Activated CD8-positive, alpha-beta memory T cell treated with anti-CD3 and anti-CD28 coated beads, Interleukin-2, amount 50 U/mL, for 24 hours (primary cell): ENCODE measurements around the gene CLCN5.

Source experiments
- DNase-seq: peaks from one replicate; pipeline ENCODE4 v3.0.0-alpha.2; 2020; ENCODE audit errors: extremely low read depth

CLCN5 gene

DNA sequence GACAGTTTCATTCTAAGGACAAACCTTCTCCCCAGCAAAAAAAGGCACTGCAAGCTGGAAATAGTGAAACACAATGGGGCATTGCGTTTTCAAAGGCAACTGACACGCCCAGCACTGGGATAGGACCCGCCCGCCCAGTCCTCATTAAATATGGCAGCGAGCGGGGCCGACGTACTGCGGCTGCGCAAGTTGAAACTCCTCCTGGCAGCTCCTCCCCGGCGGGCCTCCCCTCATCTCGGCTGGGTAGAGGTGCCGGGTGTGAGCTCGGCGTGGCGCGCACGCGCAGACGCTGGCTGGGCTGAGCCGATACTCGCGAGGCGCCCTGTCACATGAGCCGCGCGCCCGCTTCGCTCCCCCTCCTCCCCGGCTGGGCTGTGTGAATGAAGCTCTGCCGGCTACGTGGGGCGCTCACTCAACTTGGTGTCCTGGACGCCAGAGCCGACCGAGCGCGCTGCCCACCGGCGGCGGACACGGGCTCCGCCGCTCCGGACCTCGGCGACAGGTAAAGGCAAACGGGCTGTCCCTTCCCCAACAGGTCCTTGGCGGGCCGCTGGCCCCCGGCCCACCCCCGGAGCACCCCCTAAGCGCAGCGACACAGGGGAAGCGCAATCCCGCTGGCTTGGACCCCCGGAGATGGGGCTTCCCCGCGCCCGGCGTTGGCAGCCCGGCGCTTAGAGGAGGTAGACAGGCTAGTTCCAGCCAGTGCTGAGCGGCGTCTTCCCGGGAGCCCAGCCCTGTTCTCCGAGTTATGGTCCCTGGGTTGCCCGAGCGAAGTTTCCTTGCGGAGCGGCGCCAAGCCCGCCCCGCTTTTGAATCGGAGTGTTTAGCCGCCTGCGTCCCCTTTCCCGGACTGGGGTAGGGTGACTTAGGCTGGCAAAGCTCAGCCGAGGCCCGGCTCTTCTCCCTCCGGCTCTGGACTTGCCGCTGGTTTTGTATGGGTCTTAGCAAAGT, at the start of gene CLCN5:
TSS of gene CLCN5 (plus strand) at position 306 of the 951 bp plus-strand sequence. CDS start 2,703 bp downstream, outside the sequence.
- DNase-seq, result peak; percentile 81

DNA sequence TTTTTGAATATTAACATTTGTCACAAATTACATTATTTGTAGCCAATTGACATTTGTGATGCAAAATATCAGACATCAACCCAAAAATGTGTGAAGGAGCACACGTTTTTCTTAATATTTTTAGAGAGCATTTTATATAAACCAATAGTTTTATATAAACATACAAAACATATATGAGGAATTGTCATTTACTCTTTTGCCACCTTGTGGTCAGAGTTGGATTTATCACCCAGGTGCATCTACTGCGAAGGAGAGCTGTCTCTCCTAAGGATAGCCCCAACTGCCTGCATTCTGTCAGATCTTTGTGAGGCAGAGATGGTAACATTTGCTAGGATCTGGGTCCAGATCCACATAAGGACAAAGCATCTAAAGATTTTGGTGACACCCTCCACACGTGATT, 45.6 kb upstream of the CLCN5 start:
- no peak for DNase-seq

DNA sequence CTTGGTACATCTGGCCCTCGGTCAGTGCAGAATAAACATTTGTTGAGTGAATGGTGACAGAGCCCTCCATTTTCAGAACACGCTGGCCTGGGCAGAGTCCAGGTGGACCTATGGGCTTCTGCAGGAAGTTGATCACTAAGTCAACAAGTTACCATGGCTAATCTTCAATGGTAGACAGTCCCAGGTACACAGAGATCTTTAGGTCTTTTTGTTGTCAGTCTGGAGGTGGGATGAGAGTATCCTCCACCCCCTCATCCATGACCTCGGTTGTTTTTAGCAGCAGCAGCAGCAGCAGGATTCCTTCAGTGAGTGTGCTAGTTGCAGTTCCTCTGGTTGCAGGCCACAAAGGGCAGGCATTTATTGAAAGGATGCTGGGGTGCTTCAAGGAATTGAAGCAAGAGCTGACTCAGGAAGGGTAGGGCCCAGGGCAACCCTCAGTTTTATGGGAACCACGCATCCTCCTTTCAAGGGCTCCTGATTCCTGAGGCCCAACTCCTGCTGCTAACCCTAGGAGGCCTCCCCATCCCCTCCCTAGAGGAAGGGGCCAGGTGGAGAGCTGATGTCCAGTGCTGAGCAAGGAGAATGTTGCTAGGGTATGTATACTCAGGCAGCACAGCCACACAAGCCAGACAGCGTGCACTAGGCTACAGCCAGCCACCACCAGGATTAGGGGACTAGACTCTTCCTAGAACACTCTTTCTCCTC, 44.8 kb upstream of the CLCN5 start:
- no peak for DNase-seq

DNA sequence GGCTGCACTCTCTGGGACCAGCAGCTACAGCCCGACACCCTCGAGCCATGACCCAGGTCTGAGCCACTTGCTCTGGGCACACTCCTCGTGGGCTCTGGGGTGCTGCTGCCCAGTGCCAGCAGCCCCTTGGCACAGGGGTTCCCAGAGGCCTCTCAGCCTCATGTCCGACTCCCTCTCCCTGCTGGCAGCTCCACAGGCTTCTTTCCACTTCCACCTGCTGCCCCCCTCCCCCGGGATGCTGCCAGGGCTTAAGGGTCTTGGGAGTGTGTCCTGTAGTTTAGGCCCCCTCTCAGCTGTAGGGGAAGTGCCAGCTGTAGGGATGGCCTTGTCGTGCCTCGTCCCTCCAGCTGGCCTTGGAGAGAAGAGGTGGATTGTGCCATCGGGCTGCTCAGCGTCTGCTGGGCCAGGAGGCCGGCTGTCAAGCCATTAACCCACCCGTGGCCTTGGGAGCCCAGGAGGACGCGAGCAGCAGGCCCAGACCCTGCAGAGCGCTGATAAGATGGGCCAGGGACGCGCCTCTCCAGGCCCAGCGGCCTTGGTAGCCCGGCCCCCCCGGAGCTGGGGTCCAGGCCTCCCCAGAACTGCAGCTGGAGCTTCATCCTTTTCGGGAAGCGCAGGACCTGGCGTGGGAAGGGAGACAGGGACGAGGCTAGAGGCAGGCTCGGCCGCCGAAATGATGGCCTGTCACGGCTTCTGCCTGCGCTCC, 44.1 kb upstream of the CLCN5 start:
- no peak for DNase-seq

DNA sequence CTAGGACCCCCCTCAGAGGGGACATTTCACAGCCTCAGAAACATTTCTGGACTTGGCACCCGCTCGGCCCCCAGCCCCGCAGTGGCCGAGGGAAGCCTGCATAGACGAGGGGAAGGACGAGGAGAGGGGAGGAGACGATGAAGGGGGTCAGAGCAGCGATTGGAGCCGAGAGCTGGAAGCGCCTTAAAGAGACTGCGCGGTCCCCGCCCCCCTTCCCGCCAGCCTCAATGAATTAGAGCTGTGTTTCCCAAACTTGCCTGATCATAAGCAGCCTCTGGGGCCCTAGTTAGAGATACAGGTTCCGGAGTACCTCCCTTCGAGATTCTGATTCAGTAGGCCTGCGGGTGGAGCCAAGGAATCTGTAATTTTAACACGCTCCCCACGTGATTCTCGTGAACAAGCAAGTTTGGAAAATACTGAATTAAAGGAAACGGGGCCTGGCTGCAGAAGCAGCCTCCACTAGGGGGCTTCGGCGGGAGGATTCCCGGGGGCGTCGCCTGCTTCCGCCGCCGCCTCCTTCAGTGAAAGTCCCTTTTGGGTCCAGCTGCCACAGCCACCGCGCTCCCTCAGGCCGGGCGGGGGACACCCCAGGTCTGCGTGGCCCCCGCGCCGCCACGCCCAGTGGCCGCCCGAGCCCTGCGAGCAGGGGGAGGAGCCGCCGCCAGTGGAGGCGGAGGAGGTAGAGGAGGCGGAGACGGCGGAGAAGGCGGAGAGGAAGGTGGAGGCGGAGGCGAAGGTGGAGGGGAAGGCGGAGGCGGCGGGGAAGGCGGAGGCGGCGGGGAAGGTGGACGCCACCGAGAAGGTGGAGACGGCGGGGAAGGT, 43.4 kb upstream of the CLCN5 start, which contains the start of gene USP27X:
TSS of gene USP27X (plus strand) at position 651 of the 822 bp plus-strand sequence. CDS start 824 bp downstream, outside the sequence.
- peak; percentile 23 for DNase-seq

DNA sequence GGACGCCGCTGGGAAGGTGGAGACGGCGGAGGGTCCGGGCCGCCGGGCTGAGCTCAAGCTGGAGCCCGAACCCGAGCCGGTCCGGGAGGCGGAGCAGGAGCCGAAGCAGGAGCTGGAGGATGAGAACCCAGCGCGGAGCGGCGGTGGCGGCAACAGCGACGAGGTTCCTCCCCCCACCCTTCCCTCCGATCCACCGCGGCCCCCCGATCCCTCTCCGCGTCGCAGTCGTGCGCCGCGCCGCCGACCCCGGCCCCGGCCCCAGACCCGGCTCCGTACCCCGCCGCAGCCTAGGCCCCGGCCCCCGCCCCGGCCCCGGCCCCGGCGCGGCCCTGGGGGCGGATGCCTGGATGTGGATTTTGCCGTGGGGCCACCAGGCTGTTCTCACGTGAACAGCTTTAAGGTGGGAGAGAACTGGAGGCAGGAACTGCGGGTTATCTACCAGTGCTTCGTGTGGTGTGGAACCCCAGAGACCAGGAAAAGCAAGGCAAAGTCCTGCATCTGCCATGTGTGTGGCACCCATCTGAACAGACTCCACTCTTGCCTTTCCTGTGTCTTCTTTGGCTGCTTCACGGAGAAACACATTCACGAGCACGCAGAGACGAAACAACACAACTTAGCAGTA, 42.6 kb upstream of the CLCN5 start:
- no peak for DNase-seq

DNA sequence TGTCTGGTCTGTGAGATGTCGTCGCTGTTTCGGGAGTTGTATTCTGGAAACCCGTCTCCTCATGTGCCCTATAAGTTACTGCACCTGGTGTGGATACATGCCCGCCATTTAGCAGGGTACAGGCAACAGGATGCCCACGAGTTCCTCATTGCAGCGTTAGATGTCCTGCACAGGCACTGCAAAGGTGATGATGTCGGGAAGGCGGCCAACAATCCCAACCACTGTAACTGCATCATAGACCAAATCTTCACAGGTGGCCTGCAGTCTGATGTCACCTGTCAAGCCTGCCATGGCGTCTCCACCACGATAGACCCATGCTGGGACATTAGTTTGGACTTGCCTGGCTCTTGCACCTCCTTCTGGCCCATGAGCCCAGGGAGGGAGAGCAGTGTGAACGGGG, 41.7 kb upstream of the CLCN5 start:
- DNase-seq, result no peak

DNA sequence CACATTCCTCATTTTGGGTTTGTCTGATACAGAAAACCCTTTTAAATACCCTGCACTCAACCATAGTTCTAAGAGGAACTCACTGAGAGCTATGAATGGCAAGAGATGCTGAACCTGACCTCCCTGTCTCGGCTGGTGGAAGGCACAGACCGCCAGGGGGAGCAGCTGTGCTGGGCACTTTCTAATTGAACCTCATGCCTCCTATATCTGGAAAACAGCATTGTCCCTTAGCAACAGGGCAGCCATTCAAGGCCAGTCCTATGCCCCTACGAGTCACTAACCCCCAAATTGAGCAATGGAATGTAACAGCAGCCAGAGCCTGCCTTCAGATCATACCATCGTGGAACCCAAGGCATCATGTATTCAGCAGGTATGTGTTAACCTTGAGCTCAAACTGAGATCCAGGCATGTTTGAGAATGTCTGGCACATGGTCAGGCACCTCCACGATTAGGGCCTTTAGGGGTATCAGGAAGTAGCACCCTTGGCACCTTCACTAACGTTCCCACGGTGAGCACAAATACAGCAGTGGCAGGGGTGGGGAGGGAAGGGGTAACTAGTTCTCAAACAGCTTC, 38.0 kb upstream of the CLCN5 start:
- peak; percentile 4 for DNase-seq

DNA sequence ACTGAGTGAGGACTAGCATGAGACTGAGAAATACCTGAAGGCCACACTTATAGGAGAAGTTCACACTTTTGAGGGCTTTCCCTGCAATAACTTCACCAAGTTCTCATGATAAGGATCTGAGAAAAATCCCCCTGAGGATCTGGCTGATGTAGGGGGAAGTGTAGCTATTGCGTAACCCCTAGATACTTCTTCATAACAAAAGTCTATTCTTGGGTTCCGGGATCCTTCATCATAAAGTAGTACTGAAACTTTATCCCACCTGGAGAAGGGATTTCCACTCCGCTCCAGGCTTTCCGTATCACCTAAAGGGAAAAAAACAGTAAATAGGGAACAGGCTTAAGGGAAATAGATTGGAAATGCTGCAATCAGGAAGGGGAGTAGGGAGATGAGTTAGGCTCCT, 29.9 kb upstream of the CLCN5 start:
- no peak for DNase-seq

DNA sequence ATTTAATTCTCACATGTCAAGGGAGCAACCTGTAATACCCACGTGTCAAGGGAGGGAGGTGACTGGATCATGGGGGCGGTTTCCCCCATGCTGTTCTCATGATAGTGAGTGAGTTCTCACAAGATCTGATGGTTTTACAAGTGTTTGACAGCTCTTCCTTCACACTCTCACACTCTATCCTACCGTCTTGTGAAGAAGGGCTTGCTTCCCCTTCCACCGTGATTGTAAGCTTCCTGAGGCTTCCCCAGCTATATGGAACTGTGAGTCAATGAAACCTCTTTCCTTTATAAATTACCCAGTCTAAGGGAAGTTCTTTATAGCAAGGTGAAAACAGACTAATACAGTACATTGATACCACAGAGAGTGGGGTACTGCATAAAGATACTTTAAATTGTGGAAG, 25.4 kb upstream of the CLCN5 start:
- DNase-seq, result no peak

DNA sequence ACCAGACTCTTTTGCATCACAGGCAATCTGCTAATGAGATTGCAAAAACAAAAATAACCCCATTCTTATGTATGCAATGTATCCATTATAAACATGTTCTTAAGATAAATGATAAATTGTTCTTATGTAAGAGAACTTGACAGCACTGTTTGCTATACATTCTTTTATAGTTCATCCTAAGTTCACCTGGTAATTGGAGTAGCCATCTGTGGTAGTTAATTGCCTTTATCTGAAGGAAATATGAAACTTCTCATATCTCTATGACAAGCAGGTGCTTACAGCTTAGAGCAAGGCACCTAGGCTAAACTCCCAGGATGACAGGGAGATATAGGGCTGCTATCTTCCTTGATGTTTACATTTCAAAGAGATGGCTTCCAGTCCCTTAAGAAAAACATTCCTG, 21.3 kb upstream of the CLCN5 start:
- DNase-seq, result no peak

DNA sequence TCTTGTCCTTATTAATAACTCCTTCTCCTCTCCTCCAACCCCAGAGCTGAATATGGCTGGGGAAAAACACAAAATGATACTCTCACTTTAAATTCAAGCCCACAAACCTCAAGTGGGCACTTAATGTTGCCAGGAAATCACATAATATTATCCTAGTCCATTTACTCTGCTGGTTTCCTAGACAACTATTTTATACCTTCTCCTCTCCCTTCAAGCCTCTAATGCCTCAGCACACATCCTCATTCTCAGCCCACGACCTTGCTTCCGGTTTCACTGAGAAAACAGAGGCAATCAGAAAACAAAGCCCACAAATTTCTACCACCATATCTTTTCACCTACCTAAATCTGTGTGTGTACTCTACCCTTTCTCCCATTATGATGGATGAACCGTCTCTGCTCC, 12.1 kb upstream of the CLCN5 start:
- no peak for DNase-seq

DNA sequence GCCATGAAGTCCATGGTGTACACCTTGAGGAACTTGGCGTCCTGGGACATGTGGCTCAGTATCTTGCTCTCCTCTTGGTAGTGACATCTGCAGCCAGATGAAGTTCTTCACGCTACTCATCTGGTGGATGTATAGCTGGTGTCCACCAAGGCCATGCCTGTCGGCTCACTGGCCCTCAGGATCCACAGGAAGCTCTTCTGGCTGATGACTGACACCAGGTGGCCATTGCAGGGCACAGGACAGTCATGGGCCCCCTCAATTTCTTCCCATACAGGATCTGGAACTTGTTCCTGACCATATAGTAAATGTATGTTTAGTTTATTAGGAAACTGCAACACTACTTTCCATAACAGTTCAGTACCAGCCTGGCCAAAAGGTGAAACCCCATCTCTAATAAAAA, 10.3 kb upstream of the CLCN5 start:
- DNase-seq, result no peak

DNA sequence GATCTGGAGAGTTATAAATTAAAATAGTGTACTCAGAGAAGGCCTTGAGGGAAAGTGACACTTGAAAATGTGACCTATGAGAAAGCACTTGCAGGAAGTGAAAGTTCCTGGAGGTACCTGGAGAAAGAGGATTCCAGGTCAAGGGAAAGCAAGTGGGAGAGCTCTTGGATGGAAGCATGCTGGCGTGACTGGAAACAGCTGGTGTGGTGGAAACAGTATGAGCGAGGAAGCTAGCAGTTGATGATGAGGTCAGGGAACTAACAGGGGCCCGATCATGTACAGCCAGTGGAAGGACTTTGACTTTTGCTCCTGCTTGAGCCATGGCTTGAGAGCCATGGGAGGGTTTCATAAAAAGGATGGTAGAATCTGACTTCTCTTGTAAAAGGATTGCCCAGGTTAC, 9.5 kb upstream of the CLCN5 start:
- DNase-seq, result no peak

DNA sequence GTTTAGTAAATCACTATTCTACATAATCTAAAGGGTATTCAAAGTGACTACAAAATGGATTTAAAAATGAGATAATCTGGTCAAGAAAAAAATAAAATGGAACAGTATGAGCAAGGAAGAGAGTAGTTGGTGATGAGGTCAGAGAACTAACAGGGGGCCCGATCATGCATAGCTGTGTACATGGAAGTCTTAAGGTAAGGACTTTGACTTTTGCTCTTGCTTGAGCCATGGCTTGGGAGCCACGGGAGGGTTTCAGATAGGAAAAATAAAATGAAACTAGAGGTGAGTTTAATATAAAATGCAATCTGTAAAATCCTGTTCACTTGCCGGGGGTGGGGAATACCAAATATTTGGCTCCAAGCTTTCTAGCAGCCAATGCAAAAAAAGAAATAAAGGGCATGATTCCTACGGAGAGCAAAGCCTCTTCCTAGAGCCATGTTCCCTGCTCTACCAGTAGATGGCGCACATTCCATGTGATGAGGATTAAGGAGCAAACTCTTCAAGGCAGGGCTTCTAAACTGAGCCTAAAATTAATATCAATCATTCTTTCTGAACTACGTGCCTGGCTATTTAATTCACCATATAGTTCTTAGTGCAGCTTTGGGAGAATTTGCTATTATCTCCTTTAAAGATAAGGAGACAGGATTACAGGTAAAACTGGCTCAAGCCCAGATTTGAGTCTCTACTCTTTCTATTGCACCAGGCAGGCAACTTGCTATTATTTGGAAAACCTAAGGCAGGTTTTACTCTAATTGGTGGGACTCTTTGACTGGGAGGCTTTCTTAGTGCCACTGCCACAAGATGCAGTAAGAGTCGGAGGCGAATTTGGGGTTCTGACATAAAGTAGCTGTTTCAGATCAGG, 6.8 kb upstream of the CLCN5 start:
- DNase-seq, result no peak

DNA sequence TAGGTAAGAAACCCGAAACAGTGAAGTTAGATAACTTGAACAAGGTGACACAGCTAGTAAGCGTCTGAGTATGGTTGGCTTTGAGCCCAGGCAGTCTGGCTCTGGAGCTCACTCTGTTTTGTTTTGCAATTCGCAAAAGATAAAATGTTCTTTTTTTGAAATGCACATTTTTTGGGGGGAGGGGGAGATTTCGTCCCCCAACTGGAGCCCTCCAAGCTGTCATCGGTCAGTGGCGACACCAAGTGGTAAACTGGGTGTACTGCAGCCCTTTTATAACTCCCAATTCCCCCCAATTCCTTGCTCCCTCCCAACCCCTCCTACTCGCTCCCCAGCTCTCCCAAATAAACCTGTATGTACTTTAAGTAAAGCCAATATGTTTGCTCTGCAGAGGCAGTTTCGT, 2.8 kb upstream of the CLCN5 start:
- no peak for DNase-seq

DNA sequence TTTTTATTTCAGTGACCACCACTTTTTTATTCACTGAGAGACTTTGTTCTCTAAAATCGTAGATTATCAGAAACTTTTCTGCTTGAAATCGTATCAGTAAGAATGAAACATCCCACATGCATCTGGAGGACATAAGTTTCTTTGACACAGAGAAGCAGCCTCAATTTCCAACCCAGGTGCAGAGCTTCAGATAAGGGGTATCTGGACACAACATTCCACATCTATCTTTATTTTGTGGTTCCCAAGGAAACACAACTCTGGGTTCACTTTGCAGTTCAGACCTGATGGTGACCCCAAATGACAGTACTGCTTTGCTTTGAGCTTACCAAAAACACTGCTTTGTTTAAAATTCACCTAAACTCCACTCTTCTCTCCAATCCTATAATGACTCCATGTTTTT, 1.3 kb upstream of the CLCN5 start:
- no peak for DNase-seq

DNA sequence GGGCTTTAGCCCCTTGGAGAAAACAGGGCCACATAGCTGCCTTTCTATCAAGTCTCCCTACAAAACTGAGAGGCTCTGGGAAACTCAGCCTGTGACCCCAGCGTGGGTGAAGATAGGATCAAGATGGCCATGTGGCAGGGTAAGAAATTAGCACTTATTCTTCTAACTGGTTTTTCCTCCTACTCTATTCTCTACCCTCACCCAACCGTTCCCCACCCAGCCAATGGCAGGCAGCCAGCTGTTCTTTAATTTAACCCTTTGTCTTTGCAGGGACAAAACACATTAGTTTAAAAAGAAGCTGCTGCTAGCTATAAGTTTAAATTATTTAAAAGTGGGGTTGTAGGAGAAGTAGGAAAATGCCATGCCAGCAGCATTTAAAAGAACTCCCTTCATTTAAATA, 2.8 kb downstream of the CLCN5 start:
- no peak for DNase-seq

DNA sequence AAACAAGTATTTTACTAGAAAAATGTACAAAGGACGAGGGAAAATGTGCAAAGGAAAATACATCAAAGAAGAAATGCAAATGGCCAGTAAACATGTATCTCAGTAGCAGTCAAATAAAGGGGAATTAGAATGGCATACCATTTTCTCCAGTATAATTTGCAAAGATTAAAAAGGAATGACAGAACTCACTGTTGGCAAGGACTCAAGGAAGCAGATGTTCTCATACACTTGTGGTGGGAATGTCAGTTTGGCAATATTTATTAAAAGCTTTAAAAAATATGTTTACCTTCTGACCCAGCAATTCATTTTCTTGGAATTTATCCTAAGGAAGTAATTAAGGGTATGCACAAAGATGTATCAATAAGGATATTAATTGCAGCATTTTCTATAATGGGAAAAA, 7.6 kb downstream of the CLCN5 start:
- no peak for DNase-seq

DNA sequence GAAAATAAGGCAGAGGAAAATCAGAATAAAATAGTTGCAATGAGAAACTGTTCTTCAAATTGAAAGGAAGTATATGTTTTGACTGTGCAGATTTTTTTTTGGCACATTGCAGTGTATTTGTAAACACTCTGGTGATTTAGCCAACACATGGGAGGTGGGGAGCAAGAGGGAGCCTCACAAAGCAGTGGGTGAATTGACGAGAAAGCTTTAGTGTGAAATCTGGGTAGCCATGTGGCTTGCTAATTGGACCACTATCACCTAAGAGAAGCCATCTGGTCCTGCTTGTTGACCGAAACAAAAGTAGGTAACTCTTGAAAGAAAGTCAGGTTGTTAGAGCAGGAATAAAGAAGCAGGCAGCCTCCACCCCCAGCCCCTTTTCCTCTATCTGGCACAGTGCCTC, 10.4 kb downstream of the CLCN5 start:
- no peak for DNase-seq
